Thymus (tissue), 11 donors: Measurements from ENCODE around the gene RNF215. TPM values are rescaled to one million over a fixed set of nuclear protein-coding genes. Genes with fewer than 3 reads are reported as not detected.
A peak's percentile ranks its signal among the peaks of the same experiment; 100 is the strongest.
"Not testable (repeated sequence)": the region's sequence is repeated elsewhere in the genome, so short reads cannot be mapped to it uniquely, and the experiment has no call there.

ENCODE experiments used
- DNase-seq, 9 donors: peaks; one replicate each; pipeline ENCODE4 v3.0.0-alpha.2; 2013; ENCODE audit warnings: low spot score in 9 of 9, low read depth in 6 of 9, missing footprints in 1 of 9
- H3K27ac ChIP-seq, 2 donors: one replicate each; pipeline ENCODE4 v1.5.1; 2013; ENCODE audit warnings: control low read depth in 1 of 2, low read depth in 1 of 2, low read length in 1 of 2, mild to moderate bottlenecking in 1 of 2, moderate library complexity in 1 of 2
- H3K27me3 ChIP-seq, 2 donors: one replicate each; pipeline ENCODE4 v1.5.1; 2013; ENCODE audit warnings: low read length in 1 of 2; ENCODE audit not compliant: control insufficient read depth in 2 of 2, insufficient read depth in 1 of 2
- H3K36me3 ChIP-seq, 2 donors: one replicate each; pipeline ENCODE4 v1.5.1; 2013; ENCODE audit warnings: low read length in 1 of 2, mild to moderate bottlenecking in 1 of 2, moderate library complexity in 1 of 2; ENCODE audit not compliant: control insufficient read depth in 2 of 2, insufficient read depth in 2 of 2
- H3K4me1 ChIP-seq, 2 donors: one replicate each; pipeline ENCODE4 v1.5.1; 2013; ENCODE audit warnings: low read length in 2 of 2; ENCODE audit not compliant: control insufficient read depth in 2 of 2, insufficient read depth in 2 of 2
- H3K4me3 ChIP-seq, 2 donors: one replicate each; pipeline ENCODE4 v1.5.1; 2013; ENCODE audit warnings: low read length in 2 of 2, control low read depth in 1 of 2, mild to moderate bottlenecking in 1 of 2
- H3K9me3 ChIP-seq, 2 donors: one replicate each; pipeline ENCODE4 v1.5.1; 2013; ENCODE audit warnings: low read length in 1 of 2, mild to moderate bottlenecking in 1 of 2; ENCODE audit not compliant: control insufficient read depth in 2 of 2, insufficient read depth in 1 of 2
- WGBS: extraction: QIAGEN DNeasy Blood & Tissue Kit; methylation state at CpG from one replicate; pipeline ENCODE4 v1.1.7; 2013; 5-methylcytosine and 5-hydroxymethylcytosine counted together
- polyA plus RNA-seq: library from polyadenylated mRNA; stranded (reverse); fragments of 200-250 nt; gene quantifications from one replicate; pipeline ENCODE4 v1.2.3, GENCODE V29; 2013
- total RNA-seq: library from RNA; stranded (reverse); fragments of 120-200 nt; gene quantifications from one replicate; pipeline ENCODE4 v1.2.4, GENCODE V29; 2013
- donor health status: healthy.

The RNF215 gene
- total and polyA plus RNA-seq, 2 donors: 6.4 to 11.1 TPM

DNA sequence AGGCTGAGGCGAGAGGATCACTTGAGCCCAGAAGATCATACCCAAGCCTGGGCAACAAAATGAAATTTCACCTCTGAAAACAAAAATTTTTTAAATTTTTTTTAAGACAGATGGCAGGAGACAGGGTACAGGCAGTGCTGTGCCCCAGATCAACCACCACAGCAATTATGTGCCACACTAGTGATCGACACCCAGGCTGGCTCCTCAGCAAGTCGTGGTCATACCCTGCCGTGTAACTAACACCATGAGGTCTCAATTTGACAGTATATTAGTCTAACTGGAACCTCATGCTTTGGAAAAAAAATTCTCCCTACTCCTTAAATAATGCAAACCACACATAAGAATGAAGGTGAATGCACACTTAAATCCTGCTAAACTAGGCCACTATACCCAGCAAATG lies 38.8 kb downstream of the RNF215 start:
- Histone ChIP-seq H3K4me1 (peaks cover 0 to 14% of the 10 kb centered on the region in 2 donors), H3K36me3 (peaks cover 80 to 95% of the 10 kb centered on the region in 2 donors), H3K27ac (peak overlapping the region; percentile 21 to 81), H3K4me3 (no peak overlapping the region), H3K27me3 (no peaks in the 10 kb centered on the region), H3K9me3 (no peaks in the 10 kb centered on the region)
- no peak for DNase-seq
- 99% methylated on average over 4 of the region's 4 CpGs for WGBS

DNA sequence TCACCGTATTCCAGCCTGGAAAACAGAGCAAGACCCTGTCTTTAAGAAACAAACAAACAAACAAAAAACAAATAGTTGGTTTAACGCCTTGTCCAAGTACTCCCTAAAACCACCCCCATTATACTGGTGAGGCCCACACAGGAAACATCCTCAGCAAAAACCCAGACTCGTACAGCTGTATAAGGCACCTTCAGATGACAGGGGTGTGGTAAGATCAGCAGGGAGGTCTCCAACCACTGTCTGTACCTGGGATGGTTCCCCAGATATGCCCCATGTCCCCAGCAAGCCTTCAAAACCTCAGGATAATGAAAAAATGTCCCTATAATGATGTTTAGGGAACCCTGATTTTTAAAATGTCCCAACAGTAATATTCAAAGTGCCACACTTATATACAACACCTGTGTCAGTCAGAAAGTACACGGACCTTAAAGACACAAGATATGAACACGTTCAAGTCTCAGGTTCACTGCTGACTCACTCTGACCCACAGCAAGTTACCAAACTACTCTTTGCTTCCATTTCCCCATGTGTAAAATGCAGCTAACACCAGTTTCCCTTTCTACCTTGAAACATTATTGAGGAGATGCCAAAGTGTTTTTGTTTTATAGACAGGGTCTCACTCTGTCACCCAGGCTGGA lies 39.8 kb downstream of the RNF215 start:
- peak overlapping the region in 1 of 2 donors; percentile 47 for H3K27ac ChIP-seq
- no peaks in the 10 kb centered on the region for H3K27me3 ChIP-seq
- no peak for DNase-seq
- 81% methylated on average over 5 of the region's 5 CpGs for WGBS
- H3K4me3 ChIP-seq: no peak overlapping the region
- H3K4me1 ChIP-seq: peaks cover 0 to 14% of the 10 kb centered on the region in 2 donors
- H3K36me3 ChIP-seq: peaks cover 80 to 97% of the 10 kb centered on the region in 2 donors
- no peaks in the 10 kb centered on the region for H3K9me3 ChIP-seq

DNA sequence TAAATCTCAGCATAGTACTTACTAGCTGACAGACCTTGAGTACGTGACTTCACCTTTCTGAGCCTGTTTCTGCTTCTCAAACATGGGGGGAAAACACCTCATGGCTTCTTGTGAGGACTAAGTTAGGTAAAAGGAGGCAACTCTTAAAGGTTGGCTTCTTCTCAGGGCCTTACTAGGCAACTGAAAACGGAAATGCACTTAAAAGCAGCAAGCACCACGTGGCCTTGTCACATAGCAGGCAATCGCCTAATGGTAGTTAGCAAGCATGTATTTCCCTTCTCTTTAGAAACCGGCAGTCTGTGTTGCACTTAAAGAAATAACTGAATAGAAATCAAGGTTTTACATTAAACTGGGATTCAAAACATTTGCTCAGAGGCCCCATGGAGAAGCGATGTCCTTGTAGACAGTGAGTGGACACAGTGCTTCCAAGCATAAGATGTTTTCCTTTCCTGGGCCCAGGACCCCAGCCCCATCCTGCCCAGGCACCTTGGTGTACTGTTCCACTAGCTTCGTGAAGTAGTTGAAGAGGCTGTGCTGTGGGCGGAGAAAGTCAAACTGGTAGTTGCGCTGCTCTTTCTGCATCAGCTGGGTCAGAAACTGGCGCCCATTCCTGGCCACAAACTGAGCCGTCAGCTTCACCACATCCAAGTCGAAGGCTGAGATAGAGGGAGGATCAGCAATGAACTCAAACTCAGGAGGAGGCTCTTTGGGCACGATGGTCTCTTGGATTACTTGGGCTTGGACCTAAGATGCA lies 42.6 kb downstream of the RNF215 start:
- 97% methylated on average over 13 of the region's 13 CpGs for WGBS
- H3K27ac ChIP-seq: no peak overlapping the region
- no peak for DNase-seq

DNA sequence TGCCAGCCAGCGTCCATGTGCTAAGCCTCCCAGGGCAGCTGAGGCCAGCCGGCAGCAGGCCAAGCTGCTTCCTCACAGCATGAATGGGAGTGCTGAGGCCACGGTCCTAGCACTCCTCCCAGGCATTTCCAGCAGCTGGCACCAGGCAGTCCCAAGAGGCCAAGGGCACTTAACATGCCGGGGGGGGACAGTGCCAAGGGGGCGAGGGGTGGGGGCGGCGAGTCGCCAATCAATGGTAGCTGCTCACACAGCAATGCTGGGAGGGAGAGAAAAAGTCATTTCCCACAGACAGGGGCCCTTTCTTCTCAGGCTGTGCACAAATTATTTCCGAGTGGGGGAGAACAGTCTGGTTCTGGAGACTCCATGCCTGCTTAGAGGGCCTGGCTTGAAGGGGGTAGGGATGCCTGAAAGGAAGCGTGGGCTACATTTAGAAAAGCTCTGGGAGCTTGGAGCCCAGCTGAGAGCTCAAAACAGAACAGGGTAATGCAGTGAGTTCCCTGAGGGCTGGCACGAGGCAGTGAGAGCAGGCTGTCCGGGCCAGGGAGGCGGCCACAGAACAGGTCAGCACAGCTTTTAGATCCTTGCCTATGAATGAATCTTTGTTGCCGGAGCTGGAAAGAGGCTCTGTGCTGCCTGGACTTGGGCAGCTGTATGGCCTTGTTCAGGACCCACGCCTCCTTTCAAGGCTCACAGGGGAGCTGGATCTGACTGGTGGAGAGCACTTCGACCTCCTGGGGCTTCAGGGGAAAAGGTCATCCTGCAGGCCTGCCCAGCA lies 46.1 kb downstream of the RNF215 start:
- Histone ChIP-seq H3K36me3 (peaks cover 98% of the 10 kb centered on the region in 2 donors), H3K9me3 (no peaks in the 10 kb centered on the region), H3K4me1 (no peaks in the 10 kb centered on the region), H3K27me3 (no peaks in the 10 kb centered on the region), H3K27ac (no peak overlapping the region), H3K4me3 (no peak overlapping the region)
- DNase-seq: no peak
- WGBS: 92% methylated on average over 16 of the region's 16 CpGs

More for the DNA sequence above, 42.6 kb downstream of the RNF215 start:
- H3K36me3 ChIP-seq: peaks cover 82 to 97% of the 10 kb centered on the region in 2 donors
- no peaks in the 10 kb centered on the region for H3K9me3 ChIP-seq
- peaks cover 0 to 14% of the 10 kb centered on the region in 2 donors for H3K4me1 ChIP-seq
- H3K4me3 ChIP-seq: no peak overlapping the region
- no peaks in the 10 kb centered on the region for H3K27me3 ChIP-seq

DNA sequence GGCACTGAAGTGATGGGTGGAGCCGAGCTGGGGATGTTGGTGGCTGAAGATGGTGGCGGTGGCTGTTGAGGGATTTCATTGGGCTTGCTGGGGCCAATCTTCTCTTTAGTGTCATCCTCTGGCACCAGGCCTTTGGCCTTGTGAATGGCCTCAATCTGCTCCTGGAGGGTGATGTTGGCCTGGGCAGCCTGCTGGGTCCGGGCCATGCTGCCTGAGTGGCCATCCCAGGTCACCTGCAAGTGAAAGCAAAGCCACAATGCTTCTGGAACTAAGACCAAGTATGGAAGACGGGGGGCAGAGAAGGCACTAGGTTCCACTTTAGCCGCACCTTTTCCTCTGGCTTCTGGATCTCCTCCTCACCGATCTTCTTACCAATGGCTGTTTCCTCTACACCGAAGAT lies 48.4 kb downstream of the RNF215 start:
- Histone ChIP-seq H3K4me1 (peaks cover 0 to under 1% of the 10 kb centered on the region in 2 donors), H3K27ac (no peak overlapping the region), H3K9me3 (no peaks in the 10 kb centered on the region), H3K4me3 (no peak overlapping the region), H3K36me3 (peaks cover 96 to 98% of the 10 kb centered on the region in 2 donors), H3K27me3 (no peaks in the 10 kb centered on the region)
- no peak for DNase-seq
- 98% methylated on average over 7 of the region's 7 CpGs for WGBS

DNA sequence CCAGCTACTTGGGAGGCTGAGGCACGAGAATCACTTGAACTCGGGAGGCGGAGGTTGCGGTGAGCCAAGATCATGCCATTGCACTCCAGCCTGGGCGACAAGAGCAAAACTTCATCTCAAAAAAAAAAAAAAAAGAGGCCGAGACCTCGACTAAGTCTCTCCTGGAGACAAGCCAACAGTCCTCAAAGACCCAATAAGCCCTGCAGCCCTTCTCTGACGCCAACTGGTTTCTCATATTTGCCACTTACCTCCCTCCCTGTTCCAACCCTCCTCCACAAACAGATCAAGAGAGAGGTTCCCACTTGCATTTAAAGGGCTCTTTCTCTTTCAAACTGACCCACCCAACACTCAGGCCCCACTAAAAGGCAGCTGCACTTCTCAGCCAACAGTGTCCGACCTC lies 48.9 kb downstream of the RNF215 start:
- H3K36me3 ChIP-seq: peaks cover 96 to 99% of the 10 kb centered on the region in 2 donors
- not testable (repeated sequence) for H3K9me3 ChIP-seq, H3K4me3 ChIP-seq, H3K27ac ChIP-seq, DNase-seq, H3K27me3 ChIP-seq, H3K4me1 ChIP-seq
- WGBS: 95% methylated on average over 9 of the region's 9 CpGs

DNA sequence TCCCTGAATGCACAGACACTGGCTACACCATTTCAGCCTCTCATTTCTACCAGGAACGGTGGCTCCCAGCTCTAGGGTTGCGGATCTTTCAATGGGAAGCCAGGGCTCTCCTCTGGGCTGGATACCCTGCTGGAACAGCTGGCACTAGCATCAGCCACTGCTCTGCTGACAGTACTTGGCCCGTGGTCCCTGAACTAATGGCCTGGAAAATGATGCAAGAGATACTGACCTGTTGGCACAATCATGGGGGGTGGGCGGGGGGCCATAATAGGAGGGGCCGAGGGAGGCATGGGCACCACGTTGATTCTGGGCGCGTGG lies 49.8 kb downstream of the RNF215 start:
- Histone ChIP-seq H3K4me3 (no peak overlapping the region), H3K27ac (no peak overlapping the region), H3K9me3 (no peaks in the 10 kb centered on the region), H3K4me1 (peaks cover 0 to 3% of the 10 kb centered on the region in 2 donors), H3K36me3 (peaks cover 96 to 99% of the 10 kb centered on the region in 2 donors), H3K27me3 (no peaks in the 10 kb centered on the region)
- no peak for DNase-seq
- 98% methylated on average over 8 of the region's 8 CpGs for WGBS

DNA sequence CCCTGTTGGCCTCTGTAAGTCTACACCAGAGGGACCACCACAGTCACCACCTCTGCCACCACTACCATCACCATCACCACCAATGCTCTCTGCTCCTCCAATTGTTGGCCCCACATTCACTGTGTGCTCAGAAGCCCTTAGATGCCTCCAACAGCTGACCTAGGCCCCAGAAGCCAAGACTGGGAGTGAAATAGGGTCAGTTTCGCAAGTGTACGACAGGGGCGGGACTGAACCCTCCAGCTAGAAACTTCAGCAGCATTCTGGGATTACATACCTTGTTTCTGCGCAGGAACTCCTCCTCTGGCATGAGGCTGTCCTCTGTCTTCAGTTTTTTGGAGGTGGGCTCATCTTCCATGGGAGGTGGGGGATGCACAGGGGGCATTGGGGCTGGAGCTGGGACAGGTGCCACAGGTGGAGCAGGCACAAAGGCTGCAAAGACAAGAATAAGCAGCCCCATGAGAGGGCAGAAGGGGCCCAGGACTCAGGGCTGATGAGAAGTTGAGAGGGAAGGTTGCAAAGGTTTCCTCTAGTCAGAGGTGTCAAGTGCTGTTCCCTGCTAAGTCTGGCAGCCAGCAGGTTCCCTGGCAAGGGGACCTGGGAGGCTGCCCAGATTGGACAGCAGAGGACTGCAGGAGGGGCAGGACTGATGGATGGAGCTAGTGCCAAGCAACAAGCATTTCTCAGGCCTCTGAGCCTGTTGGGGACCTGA lies 50.3 kb downstream of the RNF215 start:
- 98% methylated on average over 4 of the region's 4 CpGs for WGBS
- no peak overlapping the region for H3K4me3 ChIP-seq

More for the DNA sequence above, 50.3 kb downstream of the RNF215 start:
- Histone ChIP-seq H3K27ac (no peak overlapping the region), H3K36me3 (peaks cover 94 to 97% of the 10 kb centered on the region in 2 donors), H3K9me3 (no peaks in the 10 kb centered on the region), H3K27me3 (no peaks in the 10 kb centered on the region), H3K4me1 (peaks cover 0 to 3% of the 10 kb centered on the region in 2 donors)
- DNase-seq: no peak
